ENCODE data around the gene MCM5. TPM values are rescaled to one million over a fixed set of nuclear protein-coding genes. Genes with fewer than 3 reads are reported as not detected.

The MCM5 gene
- total and polyA plus RNA-seq, 2 experiments from 2014 or later, result 288 to 325 TPM

DNA sequence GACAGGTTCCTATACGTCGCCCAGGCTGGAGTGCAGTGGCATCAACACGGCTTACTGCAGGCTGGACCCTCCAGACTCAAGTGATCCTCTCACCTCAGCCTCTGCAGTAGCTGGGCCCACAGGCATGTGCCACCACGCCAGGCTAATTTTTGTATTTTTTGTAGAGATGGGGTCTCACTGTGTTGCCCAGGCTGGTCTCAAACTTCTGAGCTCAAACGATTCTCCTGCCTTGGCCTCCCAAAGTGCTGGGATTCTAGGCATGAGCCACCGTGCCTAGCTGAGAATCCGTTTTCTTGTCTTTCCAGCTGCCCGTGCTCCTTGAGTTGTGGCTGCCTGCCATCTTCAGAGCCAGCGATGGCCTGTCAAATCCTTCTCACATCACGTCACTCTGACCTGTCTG is 56.8 kb downstream of the MCM5 start:
- DNase-seq (ENCODE audit: low spot score) (no peak), ATAC-seq (no peak)
- TF ChIP-seq JUNB (IDR thresholded peaks at IDR 0.05; ENCODE audit: unreplicated experiment) (no peak), CREB1 (CRISPR knock-in tag; IDR thresholded peaks at IDR 0.05; ENCODE audit: low read depth) (no peak), ZNF331 (CRISPR knock-in tag; IDR thresholded peaks at IDR 0.05; ENCODE audit: low read depth) (no peak), POLR2AphosphoS5 (IDR thresholded peaks at IDR 0.05; ENCODE audit: low read depth) (no peak), NANOG (IDR thresholded peaks at IDR 0.05; ENCODE audit: borderline replicate concordance) (no peak), EZH2phosphoT487 (IDR thresholded peaks at IDR 0.05; ENCODE audit: unreplicated experiment) (no peak), EZH2 (IDR thresholded peaks at IDR 0.05; ENCODE audit: low read depth, unreplicated experiment) (no peak), ZNF114 (CRISPR knock-in tag; IDR thresholded peaks at IDR 0.05) (no peak), STAT1 (IDR thresholded peaks at IDR 0.05; ENCODE audit: unreplicated experiment) (no peak)
- TF ChIP-seq, protein P1, sequence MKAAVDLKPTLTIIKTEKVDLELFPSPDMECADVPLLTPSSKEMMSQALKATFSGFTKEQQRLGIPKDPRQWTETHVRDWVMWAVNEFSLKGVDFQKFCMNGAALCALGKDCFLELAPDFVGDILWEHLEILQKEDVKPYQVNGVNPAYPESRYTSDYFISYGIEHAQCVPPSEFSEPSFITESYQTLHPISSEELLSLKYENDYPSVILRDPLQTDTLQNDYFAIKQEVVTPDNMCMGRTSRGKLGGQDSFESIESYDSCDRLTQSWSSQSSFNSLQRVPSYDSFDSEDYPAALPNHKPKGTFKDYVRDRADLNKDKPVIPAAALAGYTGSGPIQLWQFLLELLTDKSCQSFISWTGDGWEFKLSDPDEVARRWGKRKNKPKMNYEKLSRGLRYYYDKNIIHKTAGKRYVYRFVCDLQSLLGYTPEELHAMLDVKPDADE (IDR thresholded peaks at IDR 0.05), result no peak
- TF ChIP-seq, protein P2, sequence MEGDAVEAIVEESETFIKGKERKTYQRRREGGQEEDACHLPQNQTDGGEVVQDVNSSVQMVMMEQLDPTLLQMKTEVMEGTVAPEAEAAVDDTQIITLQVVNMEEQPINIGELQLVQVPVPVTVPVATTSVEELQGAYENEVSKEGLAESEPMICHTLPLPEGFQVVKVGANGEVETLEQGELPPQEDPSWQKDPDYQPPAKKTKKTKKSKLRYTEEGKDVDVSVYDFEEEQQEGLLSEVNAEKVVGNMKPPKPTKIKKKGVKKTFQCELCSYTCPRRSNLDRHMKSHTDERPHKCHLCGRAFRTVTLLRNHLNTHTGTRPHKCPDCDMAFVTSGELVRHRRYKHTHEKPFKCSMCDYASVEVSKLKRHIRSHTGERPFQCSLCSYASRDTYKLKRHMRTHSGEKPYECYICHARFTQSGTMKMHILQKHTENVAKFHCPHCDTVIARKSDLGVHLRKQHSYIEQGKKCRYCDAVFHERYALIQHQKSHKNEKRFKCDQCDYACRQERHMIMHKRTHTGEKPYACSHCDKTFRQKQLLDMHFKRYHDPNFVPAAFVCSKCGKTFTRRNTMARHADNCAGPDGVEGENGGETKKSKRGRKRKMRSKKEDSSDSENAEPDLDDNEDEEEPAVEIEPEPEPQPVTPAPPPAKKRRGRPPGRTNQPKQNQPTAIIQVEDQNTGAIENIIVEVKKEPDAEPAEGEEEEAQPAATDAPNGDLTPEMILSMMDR (conservative IDR thresholded peaks at IDR 0.05; ENCODE audit: low read depth in 2 of 2), result no peak
- TF ChIP-seq, protein P3, sequence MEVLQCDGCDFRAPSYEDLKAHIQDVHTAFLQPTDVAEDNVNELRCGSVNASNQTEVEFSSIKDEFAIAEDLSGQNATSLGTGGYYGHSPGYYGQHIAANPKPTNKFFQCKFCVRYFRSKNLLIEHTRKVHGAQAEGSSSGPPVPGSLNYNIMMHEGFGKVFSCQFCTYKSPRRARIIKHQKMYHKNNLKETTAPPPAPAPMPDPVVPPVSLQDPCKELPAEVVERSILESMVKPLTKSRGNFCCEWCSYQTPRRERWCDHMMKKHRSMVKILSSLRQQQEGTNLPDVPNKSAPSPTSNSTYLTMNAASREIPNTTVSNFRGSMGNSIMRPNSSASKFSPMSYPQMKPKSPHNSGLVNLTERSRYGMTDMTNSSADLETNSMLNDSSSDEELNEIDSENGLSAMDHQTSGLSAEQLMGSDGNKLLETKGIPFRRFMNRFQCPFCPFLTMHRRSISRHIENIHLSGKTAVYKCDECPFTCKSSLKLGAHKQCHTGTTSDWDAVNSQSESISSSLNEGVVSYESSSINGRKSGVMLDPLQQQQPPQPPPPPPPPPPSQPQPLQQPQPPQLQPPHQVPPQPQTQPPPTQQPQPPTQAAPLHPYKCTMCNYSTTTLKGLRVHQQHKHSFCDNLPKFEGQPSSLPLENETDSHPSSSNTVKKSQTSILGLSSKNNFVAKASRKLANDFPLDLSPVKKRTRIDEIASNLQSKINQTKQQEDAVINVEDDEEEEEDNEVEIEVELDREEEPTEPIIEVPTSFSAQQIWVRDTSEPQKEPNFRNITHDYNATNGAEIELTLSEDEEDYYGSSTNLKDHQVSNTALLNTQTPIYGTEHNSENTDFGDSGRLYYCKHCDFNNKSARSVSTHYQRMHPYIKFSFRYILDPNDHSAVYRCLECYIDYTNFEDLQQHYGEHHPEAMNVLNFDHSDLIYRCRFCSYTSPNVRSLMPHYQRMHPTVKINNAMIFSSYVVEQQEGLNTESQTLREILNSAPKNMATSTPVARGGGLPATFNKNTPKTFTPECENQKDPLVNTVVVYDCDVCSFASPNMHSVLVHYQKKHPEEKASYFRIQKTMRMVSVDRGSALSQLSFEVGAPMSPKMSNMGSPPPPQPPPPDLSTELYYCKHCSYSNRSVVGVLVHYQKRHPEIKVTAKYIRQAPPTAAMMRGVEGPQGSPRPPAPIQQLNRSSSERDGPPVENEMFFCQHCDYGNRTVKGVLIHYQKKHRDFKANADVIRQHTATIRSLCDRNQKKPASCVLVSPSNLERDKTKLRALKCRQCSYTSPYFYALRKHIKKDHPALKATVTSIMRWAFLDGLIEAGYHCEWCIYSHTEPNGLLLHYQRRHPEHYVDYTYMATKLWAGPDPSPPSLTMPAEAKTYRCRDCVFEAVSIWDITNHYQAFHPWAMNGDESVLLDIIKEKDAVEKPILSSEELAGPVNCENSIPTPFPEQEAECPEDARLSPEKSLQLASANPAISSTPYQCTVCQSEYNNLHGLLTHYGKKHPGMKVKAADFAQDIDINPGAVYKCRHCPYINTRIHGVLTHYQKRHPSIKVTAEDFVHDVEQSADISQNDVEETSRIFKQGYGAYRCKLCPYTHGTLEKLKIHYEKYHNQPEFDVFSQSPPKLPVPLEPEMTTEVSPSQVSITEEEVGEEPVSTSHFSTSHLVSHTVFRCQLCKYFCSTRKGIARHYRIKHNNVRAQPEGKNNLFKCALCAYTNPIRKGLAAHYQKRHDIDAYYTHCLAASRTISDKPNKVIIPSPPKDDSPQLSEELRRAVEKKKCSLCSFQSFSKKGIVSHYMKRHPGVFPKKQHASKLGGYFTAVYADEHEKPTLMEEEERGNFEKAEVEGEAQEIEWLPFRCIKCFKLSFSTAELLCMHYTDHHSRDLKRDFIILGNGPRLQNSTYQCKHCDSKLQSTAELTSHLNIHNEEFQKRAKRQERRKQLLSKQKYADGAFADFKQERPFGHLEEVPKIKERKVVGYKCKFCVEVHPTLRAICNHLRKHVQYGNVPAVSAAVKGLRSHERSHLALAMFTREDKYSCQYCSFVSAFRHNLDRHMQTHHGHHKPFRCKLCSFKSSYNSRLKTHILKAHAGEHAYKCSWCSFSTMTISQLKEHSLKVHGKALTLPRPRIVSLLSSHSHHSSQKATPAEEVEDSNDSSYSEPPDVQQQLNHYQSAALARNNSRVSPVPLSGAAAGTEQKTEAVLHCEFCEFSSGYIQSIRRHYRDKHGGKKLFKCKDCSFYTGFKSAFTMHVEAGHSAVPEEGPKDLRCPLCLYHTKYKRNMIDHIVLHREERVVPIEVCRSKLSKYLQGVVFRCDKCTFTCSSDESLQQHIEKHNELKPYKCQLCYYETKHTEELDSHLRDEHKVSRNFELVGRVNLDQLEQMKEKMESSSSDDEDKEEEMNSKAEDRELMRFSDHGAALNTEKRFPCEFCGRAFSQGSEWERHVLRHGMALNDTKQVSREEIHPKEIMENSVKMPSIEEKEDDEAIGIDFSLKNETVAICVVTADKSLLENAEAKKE (CRISPR knock-in tag; IDR thresholded peaks at IDR 0.05), result no peak
- TF ChIP-seq, protein P4, sequence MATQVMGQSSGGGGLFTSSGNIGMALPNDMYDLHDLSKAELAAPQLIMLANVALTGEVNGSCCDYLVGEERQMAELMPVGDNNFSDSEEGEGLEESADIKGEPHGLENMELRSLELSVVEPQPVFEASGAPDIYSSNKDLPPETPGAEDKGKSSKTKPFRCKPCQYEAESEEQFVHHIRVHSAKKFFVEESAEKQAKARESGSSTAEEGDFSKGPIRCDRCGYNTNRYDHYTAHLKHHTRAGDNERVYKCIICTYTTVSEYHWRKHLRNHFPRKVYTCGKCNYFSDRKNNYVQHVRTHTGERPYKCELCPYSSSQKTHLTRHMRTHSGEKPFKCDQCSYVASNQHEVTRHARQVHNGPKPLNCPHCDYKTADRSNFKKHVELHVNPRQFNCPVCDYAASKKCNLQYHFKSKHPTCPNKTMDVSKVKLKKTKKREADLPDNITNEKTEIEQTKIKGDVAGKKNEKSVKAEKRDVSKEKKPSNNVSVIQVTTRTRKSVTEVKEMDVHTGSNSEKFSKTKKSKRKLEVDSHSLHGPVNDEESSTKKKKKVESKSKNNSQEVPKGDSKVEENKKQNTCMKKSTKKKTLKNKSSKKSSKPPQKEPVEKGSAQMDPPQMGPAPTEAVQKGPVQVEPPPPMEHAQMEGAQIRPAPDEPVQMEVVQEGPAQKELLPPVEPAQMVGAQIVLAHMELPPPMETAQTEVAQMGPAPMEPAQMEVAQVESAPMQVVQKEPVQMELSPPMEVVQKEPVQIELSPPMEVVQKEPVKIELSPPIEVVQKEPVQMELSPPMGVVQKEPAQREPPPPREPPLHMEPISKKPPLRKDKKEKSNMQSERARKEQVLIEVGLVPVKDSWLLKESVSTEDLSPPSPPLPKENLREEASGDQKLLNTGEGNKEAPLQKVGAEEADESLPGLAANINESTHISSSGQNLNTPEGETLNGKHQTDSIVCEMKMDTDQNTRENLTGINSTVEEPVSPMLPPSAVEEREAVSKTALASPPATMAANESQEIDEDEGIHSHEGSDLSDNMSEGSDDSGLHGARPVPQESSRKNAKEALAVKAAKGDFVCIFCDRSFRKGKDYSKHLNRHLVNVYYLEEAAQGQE (IDR thresholded peaks at IDR 0.05; ENCODE audit: unreplicated experiment), result no peak
- no peaks in the 10 kb centered on the region for H3K27me3 ChIP-seq (ENCODE audit: insufficient read depth)
- H3K36me3 ChIP-seq (ENCODE audit: insufficient read depth), result no peaks in the 10 kb centered on the region
- Mint-ChIP-seq H3K4me3 (no peak overlapping the region), H3K27me3 (ENCODE audit: insufficient read depth, low read depth, poor library complexity) (peaks cover 20% of the 10 kb centered on the region), H3K9me3 (no peaks in the 10 kb centered on the region), H3K36me3 (ENCODE audit: low read depth) (no peaks in the 10 kb centered on the region), H3K27ac (no peak overlapping the region), H3K4me1 (peaks cover 14% of the 10 kb centered on the region)
- H3K79me2 ChIP-seq (replicated peaks; ENCODE audit: insufficient read depth), result no peaks in the 10 kb centered on the region
- no peaks in the 10 kb centered on the region for H3K9me2 ChIP-seq (ENCODE audit: insufficient read depth)
- H3K4me3 ChIP-seq, result no peak overlapping the region
- no peak overlapping the region for H3K4me2 ChIP-seq
- no peak overlapping the region for H2AFZ ChIP-seq
- H4K20me1 ChIP-seq (replicated peaks; ENCODE audit: insufficient read depth), result no peaks in the 10 kb centered on the region
- no peak overlapping the region for H3K27ac ChIP-seq (ENCODE audit: low read depth)
- H3F3A ChIP-seq (replicated peaks; ENCODE audit: low read depth), result no peaks in the 10 kb centered on the region
- H3K4me1 ChIP-seq (ENCODE audit: insufficient read depth), result peaks cover 5% of the 10 kb centered on the region; the same call in 1 of the 2 replicates

Measured in GM23338 (cell line).